ENCODE measurements around the gene KNDC1.

Gene KNDC1

GRCh38 chr10:133204226-133205015 lies 44.4 kb downstream of the KNDC1 start:
- Histone ChIP-seq H3K4me2 (ENCODE audit: low read length) (no peak overlapping the region), H3K36me3 (replicated peaks; ENCODE audit: low read depth, low read length) (no peaks in the 10 kb centered on the region), H3K4me1 (ENCODE audit: low read length) (no peaks in the 10 kb centered on the region), H4K20me1 (ENCODE audit: insufficient read depth, low read length) (no peaks in the 10 kb centered on the region), H3K27ac (ENCODE audit: low read length) (no peak overlapping the region), H3K79me2 (ENCODE audit: low read length) (no peaks in the 10 kb centered on the region), H3K9ac (ENCODE audit: low read length) (no peak overlapping the region), H3K4me3 (ENCODE audit: low read length) (no peak overlapping the region), H3K27me3 (ENCODE audit: low read depth, low read length) (no peaks in the 10 kb centered on the region), H2AFZ (ENCODE audit: low read depth, low read length) (no peak overlapping the region), H3K9me3 (ENCODE audit: insufficient read depth, low read length) (no peaks in the 10 kb centered on the region)
- TF ChIP-seq CTCF (IDR thresholded peaks at IDR 0.05; ENCODE audit: low read depth, low read length) (no peak), EZH2phosphoT487 (IDR thresholded peaks at IDR 0.05; ENCODE audit: low read depth) (no peak)

GRCh38 chr10:133205146-133205545 lies 45.1 kb downstream of the KNDC1 start:
- Histone ChIP-seq H3K36me3 (replicated peaks; ENCODE audit: low read depth, low read length) (no peaks in the 10 kb centered on the region), H3K27ac (ENCODE audit: low read length) (no peak overlapping the region), H3K79me2 (ENCODE audit: low read length) (no peaks in the 10 kb centered on the region), H3K27me3 (ENCODE audit: low read depth, low read length) (no peaks in the 10 kb centered on the region), H3K9ac (ENCODE audit: low read length) (no peak overlapping the region), H3K4me2 (ENCODE audit: low read length) (no peak overlapping the region), H3K4me3 (ENCODE audit: low read length) (no peak overlapping the region), H2AFZ (ENCODE audit: low read depth, low read length) (no peak overlapping the region), H3K9me3 (ENCODE audit: insufficient read depth, low read length) (no peaks in the 10 kb centered on the region), H3K4me1 (ENCODE audit: low read length) (no peaks in the 10 kb centered on the region), H4K20me1 (ENCODE audit: insufficient read depth, low read length) (no peaks in the 10 kb centered on the region)
- TF ChIP-seq EZH2phosphoT487 (IDR thresholded peaks at IDR 0.05; ENCODE audit: low read depth), result no peak
- TF ChIP-seq CTCF (IDR thresholded peaks at IDR 0.05; ENCODE audit: low read depth, low read length), result no peak

GRCh38 chr10:133206356-133207040 lies 46.5 kb downstream of the KNDC1 start:
- no peak overlapping the region for H3K27ac ChIP-seq (ENCODE audit: low read length)
- no peak overlapping the region for H3K4me2 ChIP-seq (ENCODE audit: low read length)
- no peak overlapping the region for H3K9ac ChIP-seq (ENCODE audit: low read length)
- H3K4me3 ChIP-seq (ENCODE audit: low read length), result no peak overlapping the region
- H3K79me2 ChIP-seq (ENCODE audit: low read length), result no peaks in the 10 kb centered on the region
- H3K27me3 ChIP-seq (ENCODE audit: low read depth, low read length), result no peaks in the 10 kb centered on the region
- no peaks in the 10 kb centered on the region for H3K9me3 ChIP-seq (ENCODE audit: insufficient read depth, low read length)
- TF ChIP-seq EZH2phosphoT487 (IDR thresholded peaks at IDR 0.05; ENCODE audit: low read depth) (no peak), CTCF (IDR thresholded peaks at IDR 0.05; ENCODE audit: low read depth, low read length) (no peak)
- H3K36me3 ChIP-seq (replicated peaks; ENCODE audit: low read depth, low read length), result no peaks in the 10 kb centered on the region
- H3K4me1 ChIP-seq (ENCODE audit: low read length), result no peaks in the 10 kb centered on the region
- H2AFZ ChIP-seq (ENCODE audit: low read depth, low read length), result no peak overlapping the region
- H4K20me1 ChIP-seq (ENCODE audit: insufficient read depth, low read length), result no peaks in the 10 kb centered on the region

- no peaks in the 10 kb centered on the region for H4K20me1 ChIP-seq (ENCODE audit: insufficient read depth, low read length)
- H3K9ac ChIP-seq (ENCODE audit: low read length), result no peak overlapping the region
- H3K27ac ChIP-seq (ENCODE audit: low read length), result no peak overlapping the region
- H3K4me1 ChIP-seq (ENCODE audit: low read length), result no peaks in the 10 kb centered on the region
- no peak overlapping the region for H2AFZ ChIP-seq (ENCODE audit: low read depth, low read length)
- H3K36me3 ChIP-seq (replicated peaks; ENCODE audit: low read depth, low read length), result no peaks in the 10 kb centered on the region
- TF ChIP-seq CTCF (IDR thresholded peaks at IDR 0.05; ENCODE audit: low read depth, low read length), result no peak
- no peak for TF ChIP-seq EZH2phosphoT487 (IDR thresholded peaks at IDR 0.05; ENCODE audit: low read depth)
- H3K9me3 ChIP-seq (ENCODE audit: insufficient read depth, low read length), result no peaks in the 10 kb centered on the region
- no peaks in the 10 kb centered on the region for H3K79me2 ChIP-seq (ENCODE audit: low read length)
- H3K4me2 ChIP-seq (ENCODE audit: low read length), result no peak overlapping the region
- H3K27me3 ChIP-seq (ENCODE audit: low read depth, low read length), result no peaks in the 10 kb centered on the region
- H3K4me3 ChIP-seq (ENCODE audit: low read length), result no peak overlapping the region
Measured at GRCh38 chr10:133207041-133207600, 47.1 kb downstream of the KNDC1 start.
